HG03378 (cell line): ENCODE data around the gene BNC2.

Experiments used
- ATAC-seq: cut with Tn5 transposase; IDR thresholded peaks from one replicate; pipeline ENCODE4 v1.9.1; 2021; ENCODE audit warnings: mild to moderate bottlenecking, moderate library complexity; ENCODE audit not compliant: unreplicated experiment

BNC2 gene

GRCh38 chr9:16611001-16611400, 259.5 kb downstream of the BNC2 start:
- no peak for ATAC-seq

GRCh38 chr9:16610538-16610937, 259.9 kb downstream of the BNC2 start:
- ATAC-seq: no peak

- ATAC-seq: no peak
Measured at GRCh38 chr9:16608906-16609305, 261.6 kb downstream of the BNC2 start.

GRCh38 chr9:16602494-16602893, 268.0 kb downstream of the BNC2 start:
- no peak for ATAC-seq

GRCh38 chr9:16601991-16602390, 268.5 kb downstream of the BNC2 start:
- ATAC-seq: no peak

GRCh38 chr9:16598316-16598715, 272.2 kb downstream of the BNC2 start:
- ATAC-seq: no peak

- no peak for ATAC-seq
Measured at GRCh38 chr9:16597136-16597535, 273.3 kb downstream of the BNC2 start.

- ATAC-seq: no peak
Measured at GRCh38 chr9:16595227-16595626, 275.2 kb downstream of the BNC2 start.

- ATAC-seq: no peak
Measured at GRCh38 chr9:16594787-16595186, 275.7 kb downstream of the BNC2 start.

GRCh38 chr9:16593746-16594145, 276.7 kb downstream of the BNC2 start:
- ATAC-seq: no peak

- no peak for ATAC-seq
Measured at GRCh38 chr9:16591092-16591491, 279.4 kb downstream of the BNC2 start.

GRCh38 chr9:16585591-16585990, 284.9 kb downstream of the BNC2 start:
- no peak for ATAC-seq

- ATAC-seq: no peak
Measured at GRCh38 chr9:16579872-16580432, 290.5 kb downstream of the BNC2 start.

- no peak for ATAC-seq
Measured at GRCh38 chr9:16575986-16576245, 294.6 kb downstream of the BNC2 start.

- no peak for ATAC-seq
Measured at GRCh38 chr9:16575142-16575985, 295.1 kb downstream of the BNC2 start.

- no peak for ATAC-seq
Measured at GRCh38 chr9:16572005-16572734, 298.3 kb downstream of the BNC2 start.

- no peak for ATAC-seq
Measured at GRCh38 chr9:16571127-16571802, 299.2 kb downstream of the BNC2 start.

GRCh38 chr9:16563446-16563845, 307.0 kb downstream of the BNC2 start:
- no peak for ATAC-seq

- no peak for ATAC-seq
Measured at GRCh38 chr9:16561121-16561520, 309.3 kb downstream of the BNC2 start.

GRCh38 chr9:16559418-16560188, 310.9 kb downstream of the BNC2 start:
- ATAC-seq: no peak

GRCh38 chr9:16555802-16556201, 314.7 kb downstream of the BNC2 start:
- no peak for ATAC-seq
